ENCODE measurements around the gene NKX6-2.
"Not testable (repeated sequence)": the region's sequence is repeated elsewhere in the genome, so short reads cannot be mapped to it uniquely, and the experiment has no call there.

NKX6-2 gene

DNA sequence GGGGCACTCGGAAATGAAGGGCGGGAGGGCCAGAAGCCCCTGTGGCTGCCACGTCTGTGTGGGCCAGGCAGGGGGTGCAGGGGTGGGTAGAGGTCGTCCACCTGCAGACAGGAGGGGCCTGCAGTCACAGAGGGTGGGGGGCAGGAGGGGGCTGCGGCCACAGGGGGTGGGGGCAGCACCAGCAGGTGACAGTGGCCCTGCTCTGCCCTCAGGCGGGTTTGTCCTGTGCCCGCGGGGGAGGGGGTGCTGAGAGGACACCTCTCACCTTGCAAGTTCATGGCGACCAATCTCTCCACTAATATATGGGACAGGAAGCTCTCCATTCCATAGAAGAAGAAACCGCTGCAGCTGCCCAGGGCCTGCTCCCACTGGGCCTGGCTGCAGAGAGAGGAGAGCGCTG lies 26.6 kb upstream of the NKX6-2 start:
- DNase-seq, result no peak

DNA sequence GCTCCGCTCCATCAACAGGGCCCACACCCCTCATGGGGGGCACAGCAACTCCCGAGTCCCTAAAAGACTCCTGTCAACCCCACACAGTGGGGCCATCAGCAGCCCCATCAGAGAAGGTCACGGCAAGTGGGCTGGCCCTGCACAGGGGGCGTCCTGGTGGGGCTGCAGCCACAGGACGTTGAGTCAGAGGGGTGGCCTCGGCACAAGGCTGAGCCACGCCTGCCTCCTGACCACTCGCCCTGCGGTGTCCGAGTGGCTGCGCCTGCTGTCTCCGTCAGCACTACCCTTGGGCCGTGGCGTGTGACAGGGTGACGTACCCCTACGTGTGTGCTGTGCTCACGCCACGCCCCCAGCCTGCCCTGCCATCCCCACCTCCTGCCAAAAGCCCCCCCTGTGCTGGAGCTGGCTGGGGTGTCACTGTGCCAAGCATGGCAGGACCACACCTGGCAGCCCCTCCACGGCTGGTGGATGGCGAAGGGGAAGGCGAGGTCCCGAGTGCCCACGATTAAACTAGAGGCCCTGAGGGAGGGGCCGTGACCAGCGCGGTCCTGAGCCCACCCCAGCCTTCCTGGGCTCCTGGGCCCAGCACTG lies 26.0 kb upstream of the NKX6-2 start:
- DNase-seq, result no peak

- DNase-seq, result no peak
Observed at GRCh38 chr10:132810807-132811700, 25.1 kb upstream of the NKX6-2 start.

GRCh38 chr10:132810141-132810806 lies 24.3 kb upstream of the NKX6-2 start:
- DNase-seq, result no peak

DNA sequence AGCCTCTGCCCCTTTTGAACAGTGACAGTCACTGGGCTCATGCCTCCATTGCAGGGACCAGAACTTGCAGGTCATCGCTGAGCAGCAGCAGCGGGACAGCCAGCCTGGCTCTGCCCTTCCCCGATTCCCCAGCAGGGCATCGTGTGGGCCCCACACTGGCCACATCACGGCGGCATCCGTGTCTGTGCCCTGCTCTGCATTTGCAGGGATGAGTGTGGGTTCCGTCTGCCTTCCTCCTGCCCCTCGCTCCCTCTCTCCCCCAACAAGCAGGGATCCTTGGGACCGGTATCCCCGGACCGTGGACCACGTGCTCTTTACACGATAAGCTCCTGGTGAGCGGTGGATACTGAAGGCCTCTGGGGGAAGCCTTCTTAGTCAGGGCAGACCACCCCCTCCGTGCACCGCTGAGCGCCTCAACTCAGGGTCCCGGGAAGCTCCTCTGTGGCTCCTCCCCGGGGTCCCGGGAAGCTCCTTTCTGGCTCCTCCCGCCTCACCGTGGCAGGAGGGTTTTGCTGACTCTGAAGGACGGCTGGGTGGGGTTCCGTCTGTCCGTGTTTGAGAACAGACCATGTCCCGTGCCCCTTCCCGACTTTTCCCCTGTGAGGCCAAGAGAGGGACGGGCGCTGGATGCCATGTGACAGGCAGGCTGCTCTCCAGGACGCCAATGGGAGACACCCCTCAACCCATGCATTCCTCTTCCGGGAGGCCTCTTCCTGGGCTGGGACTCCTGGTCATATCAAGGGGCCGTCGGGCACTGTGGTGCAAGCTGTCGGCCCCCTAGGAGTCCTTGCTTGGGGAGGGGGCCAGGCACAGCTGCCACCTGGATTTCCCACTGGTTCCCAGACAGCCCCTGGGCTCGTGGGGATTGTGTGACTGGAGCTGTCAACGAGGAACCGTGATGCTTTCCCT lies 23.5 kb upstream of the NKX6-2 start:
- DNase-seq, result no peak

DNA sequence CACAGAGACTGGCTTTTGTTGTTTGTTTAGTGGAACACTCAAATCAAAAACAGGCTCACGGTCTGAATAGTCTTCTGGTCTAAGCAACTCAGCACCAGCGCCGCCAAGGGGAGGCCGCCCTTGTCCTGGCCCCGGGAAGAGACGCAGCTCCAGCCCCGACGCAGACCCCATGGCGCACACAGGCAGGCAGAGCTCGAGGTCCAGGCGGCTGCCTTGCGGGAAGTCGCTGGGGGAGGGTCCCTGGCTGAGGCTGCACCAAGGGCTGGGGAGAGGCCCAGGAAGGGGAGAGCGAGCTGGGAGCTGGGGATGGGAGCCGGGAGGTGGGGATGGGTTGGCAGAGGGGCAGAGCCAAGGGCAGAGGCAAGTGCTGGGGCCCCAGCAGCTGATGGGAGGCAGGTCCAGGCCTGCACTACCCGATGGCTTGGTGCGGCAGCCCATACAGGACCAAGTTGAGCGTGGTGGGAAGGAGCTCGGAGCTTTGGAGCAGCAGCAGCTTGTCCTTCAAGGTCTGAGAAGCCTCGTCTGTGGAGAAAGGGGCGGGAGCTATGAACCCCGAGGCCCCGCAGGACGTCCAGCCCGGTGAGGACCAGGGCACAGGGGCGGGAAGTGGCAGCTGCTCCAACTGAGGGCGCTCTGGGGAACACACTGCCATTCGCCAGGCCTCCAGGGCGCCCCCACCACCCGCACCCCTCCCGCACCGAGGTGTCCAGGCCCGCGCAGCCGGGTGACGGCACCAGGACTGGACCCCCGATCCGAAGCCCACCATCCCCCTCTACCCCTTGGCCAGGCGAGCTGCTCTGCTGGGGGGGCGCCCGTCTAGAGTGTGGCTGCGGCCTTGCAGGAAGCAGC lies 22.7 kb upstream of the NKX6-2 start:
- no peak for DNase-seq

GRCh38 chr10:132807621-132808049 lies 21.7 kb upstream of the NKX6-2 start:
- no peak for DNase-seq

DNA sequence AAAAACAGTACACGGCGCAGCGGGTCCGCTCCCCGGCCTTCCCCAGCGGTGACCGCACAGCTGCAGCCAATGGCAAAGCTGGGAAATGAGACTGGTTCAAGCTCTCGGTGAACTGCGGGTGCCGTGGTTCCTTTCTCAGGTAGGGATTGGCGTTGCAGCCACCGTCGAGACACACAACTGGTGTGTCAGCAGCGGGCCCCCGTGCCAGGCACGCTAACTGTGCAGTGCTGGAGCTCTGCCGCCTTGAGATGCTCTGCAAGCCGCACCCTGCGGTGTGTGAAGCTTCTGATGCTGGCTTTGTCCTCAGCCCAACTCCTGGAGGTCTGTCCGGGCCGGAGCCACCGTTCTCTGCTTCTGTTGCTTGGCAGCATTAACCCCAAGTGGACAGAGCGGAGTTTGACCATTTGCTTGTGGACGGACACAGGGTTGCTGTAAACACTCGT lies 20.6 kb upstream of the NKX6-2 start:
- no peak for DNase-seq

- no peak for DNase-seq
Observed at GRCh38 chr10:132806110-132806509, 20.2 kb upstream of the NKX6-2 start.

GRCh38 chr10:132805599-132805998 lies 19.7 kb upstream of the NKX6-2 start:
- DNase-seq, result no peak

- no peak for DNase-seq
Observed at GRCh38 chr10:132804785-132805426, 19.0 kb upstream of the NKX6-2 start.

- DNase-seq, result no peak
Observed at GRCh38 chr10:132804287-132804686, 18.3 kb upstream of the NKX6-2 start.

DNA sequence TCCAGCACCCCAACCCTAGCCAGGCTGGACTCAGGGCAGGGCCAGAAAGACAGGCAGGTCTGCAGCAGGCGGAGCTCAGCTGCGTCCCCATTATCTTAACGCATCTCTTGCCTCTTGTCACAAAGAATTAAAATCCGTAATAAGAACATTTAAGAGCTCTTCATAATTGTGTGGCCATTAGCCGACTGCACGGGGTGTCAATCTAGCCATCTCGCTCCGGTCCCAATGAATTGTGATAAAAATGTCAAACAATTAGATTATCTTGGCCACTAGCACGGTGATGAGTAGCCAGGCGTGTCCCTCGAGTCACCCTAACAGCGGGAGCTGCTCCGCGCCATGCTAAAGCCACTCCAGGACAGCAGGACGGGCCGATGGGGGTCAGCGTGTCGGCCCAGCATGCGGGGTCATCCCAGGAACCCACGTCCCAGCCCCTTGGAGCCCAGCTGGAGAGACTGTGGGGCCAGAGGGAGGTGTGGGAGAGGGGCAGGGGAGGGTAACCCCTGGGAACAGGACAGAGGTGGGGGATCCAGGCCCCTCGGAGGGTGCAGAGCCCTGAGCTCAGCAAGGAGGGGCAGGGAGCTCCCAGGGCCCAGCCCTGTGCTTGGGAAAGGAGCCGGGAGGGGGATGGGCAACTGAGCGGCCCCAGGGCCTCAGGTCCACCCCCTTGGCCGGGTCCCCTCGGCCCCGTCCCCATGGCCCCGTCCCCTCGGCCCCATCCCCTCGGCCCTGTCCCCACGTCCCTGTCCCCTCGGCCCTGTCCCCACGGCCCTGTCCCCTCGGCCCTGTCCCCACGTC lies 17.7 kb upstream of the NKX6-2 start:
- no peak for DNase-seq

GRCh38 chr10:132802694-132803320 lies 16.9 kb upstream of the NKX6-2 start:
- no peak for DNase-seq

DNA sequence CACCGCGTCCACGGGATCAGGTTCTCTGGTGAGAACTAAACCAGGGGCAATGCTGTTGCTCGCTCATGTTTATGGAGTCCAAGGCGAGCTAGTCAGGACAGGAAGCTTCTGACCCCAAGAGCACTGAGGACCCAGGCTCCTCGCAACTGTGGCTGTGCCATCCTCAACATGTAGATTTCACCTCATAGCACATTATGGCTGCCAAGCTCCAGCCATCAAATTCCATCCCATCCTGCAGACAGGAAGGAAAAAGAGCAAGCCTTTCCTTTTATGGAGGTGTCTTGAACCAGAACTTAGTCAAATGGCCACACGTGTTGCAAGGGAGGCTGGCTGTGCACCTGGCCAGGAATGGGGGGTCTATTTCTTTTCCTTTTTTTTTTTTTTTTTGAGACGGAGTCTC lies 16.1 kb upstream of the NKX6-2 start:
- DNase-seq, result no peak

GRCh38 chr10:132799865-132800264 lies 13.9 kb upstream of the NKX6-2 start:
- DNase-seq, result no peak

- no peak for DNase-seq
Observed at GRCh38 chr10:132798876-132799275, 12.9 kb upstream of the NKX6-2 start.

GRCh38 chr10:132798403-132798802 lies 12.5 kb upstream of the NKX6-2 start:
- DNase-seq, result no peak

DNA sequence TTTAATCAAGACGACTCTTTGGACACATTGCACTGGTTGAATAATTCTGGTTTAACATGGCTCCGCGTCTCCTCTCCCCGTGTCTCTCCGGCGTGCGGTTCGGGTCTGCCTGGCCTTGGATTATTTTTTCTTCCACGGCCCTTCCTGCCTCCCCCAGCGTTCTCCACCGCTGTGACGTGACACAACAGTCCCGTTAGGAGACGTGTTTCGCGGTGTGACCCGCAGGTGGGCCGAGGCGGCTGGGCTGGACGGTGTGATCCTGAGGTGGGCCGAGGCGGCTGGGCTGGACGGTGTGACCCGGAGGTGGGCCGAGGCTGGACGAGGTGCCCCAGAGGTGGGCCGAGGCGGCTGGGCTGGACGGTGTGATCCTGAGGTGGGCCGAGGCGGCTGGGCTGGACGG lies 12.0 kb upstream of the NKX6-2 start:
- DNase-seq, result not testable (repeated sequence)

DNA sequence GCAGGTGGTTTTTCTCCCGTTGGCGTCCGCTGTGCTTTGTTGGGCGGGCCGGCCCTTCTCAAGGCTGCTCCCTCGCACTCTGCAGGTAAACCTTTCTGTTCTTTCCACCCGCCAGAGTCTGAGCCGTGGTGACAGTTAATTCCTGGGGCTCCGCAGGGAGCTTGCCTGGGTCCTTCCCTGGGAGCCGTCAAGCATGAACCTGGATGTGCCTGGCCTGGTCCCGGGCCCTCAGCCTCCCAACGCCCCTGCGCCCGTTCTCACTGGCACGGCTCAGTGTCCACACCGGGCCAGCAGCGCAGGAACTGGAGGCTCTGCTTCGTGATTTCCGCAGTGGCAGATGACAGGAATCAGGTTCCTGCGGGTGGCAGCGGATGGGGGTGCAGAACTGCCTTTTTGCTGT lies 10.9 kb upstream of the NKX6-2 start:
- DNase-seq, result no peak
